GM19372 (cell line): Measurements from ENCODE around the gene AUTS2.
"Not testable (repeated sequence)": the region's sequence is repeated elsewhere in the genome, so short reads cannot be mapped to it uniquely, and the experiment has no call there.

Source experiments
- ATAC-seq: cut with Tn5 transposase; IDR thresholded peaks from one replicate; pipeline ENCODE4 v1.9.1; 2021; ENCODE audit warnings: mild to moderate bottlenecking, low read depth, moderate library complexity; ENCODE audit not compliant: unreplicated experiment

The AUTS2 gene

GRCh38 chr7:70789481-70790214, 1191.4 kb downstream of the AUTS2 start:
- no peak for ATAC-seq

DNA sequence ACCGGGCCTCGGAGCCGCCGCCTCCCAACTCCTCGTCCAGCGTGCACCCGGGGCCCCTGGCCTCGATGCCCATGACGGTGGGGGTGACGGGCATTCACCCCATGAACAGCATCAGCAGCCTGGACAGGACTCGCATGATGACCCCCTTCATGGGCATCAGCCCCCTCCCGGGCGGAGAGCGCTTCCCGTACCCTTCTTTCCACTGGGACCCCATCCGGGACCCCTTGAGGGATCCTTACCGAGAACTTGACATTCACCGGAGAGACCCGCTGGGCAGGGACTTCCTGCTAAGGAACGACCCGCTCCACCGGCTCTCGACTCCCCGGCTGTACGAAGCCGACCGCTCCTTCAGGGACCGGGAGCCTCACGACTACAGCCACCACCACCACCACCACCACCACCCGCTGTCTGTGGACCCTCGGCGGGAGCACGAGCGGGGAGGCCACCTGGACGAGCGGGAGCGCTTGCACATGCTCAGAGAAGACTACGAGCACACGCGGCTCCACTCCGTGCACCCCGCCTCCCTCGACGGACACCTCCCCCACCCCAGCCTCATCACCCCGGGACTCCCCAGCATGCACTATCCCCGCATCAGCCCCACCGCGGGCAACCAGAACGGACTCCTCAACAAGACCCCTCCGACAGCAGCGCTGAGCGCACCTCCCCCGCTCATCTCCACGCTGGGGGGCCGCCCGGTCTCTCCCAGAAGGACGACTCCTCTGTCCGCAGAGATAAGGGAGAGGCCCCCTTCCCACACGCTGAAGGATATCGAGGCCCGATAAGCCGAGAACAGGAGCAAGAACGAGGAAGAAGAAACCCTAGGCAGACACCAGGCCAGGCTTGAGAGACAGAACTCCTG, 1192.2 kb downstream of the AUTS2 start:
- no peak for ATAC-seq

DNA sequence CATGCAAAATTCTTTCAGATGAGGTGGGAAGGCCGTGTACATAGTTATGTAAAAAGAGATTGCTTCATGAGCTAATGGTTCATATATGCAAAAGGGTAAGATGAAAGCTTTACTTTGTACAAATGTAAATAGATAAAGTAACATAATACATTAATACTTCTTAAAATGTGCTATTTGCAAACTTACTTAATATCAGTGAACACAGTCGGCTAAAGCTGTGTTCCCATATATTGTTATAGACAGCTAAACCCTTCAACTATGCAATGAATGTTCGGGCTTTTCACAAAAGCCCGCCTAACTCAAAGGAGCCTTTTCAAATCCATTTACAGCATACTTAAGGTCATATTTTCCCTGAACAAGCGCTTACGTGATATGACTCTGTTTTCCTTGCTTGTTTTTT, 1193.1 kb downstream of the AUTS2 start:
- ATAC-seq, result no peak

GRCh38 chr7:70793060-70793459, 1194.8 kb downstream of the AUTS2 start:
- ATAC-seq, result no peak

GRCh38 chr7:70793821-70794220, 1195.5 kb downstream of the AUTS2 start:
- no peak for ATAC-seq

GRCh38 chr7:70794962-70795361, 1196.7 kb downstream of the AUTS2 start:
- no peak for ATAC-seq

GRCh38 chr7:70795948-70796347, 1197.7 kb downstream of the AUTS2 start:
- ATAC-seq, result no peak

- no peak for ATAC-seq
Observed at GRCh38 chr7:70797109-70797514, 1198.8 kb downstream of the AUTS2 start.

DNA sequence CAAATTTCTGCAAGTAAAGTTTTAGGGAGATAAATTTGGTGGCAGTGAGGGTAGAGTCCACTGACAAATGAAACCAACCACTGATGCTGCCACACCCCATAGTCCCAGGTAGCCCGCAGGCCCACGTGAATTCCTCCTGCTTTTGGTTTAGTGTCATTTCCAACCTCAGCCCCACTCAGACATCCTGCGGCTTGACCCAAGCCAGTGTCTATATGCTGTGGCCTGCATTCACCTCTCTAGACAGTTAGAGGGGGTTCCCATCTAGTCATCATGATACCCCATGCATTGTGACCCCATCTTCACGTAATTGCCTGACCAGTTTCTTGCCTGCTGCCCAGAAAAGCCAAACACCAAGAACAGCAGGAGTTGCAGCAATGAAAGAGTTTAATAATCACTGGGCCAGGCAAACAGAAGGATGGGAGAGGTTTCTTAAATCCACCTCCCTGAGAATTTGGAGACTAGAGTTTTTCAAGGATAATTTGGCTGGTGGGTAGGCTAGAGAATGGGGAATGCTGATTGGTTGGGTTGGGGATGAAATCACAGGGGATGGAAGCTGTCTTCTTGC, 1201.6 kb downstream of the AUTS2 start:
- no peak for ATAC-seq

DNA sequence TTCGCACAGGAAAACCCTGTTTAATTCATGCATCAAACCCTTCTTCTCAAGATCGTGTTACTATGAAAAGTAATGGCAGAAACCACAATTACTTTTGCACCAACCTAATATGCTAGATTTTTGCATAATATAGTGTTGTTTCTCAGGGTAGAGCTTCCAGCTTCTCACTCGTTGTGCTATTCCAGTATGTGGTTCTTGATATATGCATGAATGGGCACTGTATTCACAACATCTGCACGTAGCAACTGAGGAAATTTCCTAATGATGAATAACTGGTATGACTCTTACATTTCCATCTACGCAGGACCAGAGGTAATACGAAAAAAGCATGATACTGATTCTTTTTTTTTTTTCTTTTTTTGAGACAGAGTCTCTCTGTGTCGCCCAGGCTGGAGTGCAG, 1207.1 kb downstream of the AUTS2 start:
- ATAC-seq, result no peak

GRCh38 chr7:70807650-70808049, 1209.4 kb downstream of the AUTS2 start:
- no peak for ATAC-seq

DNA sequence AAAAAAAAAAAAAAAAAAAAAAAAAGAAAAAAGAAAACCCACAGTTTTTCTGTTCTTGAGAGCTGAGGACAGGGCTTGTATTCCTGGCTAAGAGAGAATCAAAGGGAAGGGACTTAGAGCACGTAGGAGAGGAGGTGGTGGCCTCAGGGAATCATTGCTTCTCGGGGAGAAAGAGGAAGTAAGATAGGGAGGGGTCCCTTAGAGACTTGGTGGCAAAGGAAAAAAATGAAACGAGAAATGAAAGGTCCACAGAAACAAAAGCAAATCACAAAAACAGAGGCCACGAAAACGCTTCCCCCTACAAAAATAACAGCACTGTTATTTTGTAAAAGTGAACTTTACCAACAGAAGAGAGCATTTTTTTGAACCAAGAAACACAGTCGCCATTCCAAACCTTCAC, 1210.6 kb downstream of the AUTS2 start:
- no peak for ATAC-seq

DNA sequence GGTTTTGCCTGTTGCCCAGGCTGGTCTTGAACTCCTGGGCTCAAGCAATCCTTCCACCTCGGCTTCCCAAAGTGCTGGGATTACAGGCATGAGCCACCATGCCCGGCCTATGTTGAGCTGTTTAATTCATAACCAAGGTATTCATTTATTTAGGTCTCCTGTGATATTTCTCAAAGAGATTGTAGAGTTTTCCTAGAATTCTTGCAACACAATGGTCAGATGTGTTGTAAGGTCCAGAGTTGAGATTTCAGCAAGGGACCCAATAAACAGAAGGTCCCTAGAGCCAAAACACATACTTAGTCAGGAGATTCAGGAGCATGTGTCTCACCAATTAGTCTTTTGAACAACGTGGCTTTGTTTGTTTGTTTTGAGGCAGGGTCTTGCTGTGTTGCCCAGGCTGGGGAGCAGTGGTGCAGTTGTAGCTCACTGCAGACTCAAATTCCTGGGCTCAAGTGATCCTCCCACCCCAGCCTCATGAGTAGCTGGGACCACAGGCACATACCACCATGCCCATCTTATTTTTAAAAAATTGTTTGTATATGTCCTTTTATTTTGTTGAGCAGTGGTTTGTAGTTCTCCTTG, 1212.4 kb downstream of the AUTS2 start:
- ATAC-seq, result no peak

DNA sequence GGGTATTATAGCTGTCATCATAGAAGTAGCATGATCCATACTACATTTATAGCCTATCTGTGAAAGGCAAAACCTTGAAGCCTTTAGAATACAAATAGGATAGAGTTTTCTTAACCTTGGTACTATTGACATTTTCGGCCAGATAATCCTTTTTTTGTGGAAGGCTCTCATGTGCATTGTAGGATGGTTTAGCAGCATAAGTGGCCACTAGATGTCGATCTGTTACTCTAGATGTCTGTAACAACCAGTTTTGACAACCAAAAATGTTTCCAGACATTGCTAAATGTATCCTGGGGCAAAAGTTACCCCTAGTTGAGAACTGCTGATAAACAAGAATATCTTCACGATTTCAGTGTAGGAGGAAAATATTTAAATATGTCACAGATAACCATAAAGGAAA, 1214.2 kb downstream of the AUTS2 start:
- no peak for ATAC-seq

DNA sequence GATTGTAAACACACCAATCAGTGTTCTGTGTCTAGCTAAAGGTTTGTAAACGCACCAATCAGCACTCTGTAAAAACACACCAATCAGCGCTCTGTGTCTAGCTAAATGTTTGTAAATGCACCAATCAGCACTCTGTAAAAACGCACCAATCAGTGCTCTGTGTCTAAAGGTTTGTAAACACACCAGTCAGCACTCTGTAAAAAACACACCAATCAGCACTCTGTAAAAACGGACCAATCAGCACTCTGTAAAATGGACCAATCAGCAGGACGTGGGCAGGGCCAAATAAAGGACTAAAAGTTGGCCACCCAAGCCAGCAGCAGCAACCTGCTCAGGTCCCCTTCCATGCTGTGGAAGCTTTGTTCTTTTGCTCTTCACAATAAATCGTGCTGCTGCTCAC, 1224.2 kb downstream of the AUTS2 start:
- not testable (repeated sequence) for ATAC-seq

DNA sequence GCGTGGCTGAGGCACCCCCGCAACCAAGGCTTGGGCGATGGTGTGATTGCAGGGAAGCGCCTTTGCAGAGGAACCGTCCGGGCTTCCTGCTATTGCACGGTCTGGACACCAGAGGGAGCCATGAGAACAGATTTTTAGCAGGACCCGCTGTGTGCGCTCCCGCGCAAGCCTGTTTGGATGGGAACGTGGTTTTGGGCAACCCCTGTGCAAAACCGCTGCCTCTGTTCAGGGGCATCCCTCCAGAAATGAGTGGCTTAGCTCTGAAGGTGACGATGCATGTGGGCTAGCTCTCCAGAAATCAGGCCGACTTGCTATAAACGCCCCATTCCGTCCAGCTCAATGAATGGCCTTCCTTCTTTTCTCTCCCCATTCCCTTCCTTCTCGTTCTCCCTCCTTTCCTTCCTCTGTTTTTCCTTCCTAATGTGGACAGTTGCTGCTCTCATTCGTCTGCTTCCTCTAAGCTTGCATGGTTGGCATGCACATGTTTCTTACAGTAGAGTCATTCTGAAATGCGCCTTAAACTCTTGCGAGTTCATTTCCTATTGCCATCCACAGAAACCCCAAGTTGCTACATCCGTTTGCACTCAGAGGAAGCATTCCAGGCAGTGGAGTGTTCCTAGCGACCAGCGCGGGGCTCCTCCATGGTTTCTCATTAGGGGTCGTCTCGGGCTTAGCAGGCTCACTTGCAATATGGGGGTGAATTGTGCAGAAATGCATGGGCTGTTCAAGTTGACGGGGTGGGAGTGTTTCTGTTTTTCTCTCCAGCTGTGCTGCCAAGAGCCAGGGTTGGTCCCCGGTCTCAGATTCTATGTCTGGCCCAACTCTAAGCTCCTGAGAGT, 1231.2 kb downstream of the AUTS2 start:
- peak; percentile 79 for ATAC-seq

DNA sequence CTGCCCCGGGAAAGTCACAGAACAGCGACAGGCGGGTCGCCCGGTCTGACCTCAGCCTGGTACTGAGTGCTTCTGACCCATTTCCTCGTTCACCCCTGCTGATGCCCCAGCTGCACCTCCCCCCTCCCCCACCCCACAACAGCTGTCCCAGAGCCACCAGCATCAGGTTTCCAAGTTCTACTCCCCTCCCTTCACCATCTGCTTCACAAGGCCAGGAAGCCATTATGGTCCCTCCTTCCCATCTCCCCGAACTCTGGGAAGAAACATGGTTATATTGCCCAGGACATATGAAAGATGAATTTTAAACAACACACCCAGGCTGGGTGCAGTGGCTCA, 1231.8 kb downstream of the AUTS2 start:
- no peak for ATAC-seq

GRCh38 chr7:70830426-70830825, 1232.2 kb downstream of the AUTS2 start:
- ATAC-seq, result no peak

- no peak for ATAC-seq
Observed at GRCh38 chr7:70833726-70834125, 1235.5 kb downstream of the AUTS2 start.

GRCh38 chr7:70834424-70834823, 1236.1 kb downstream of the AUTS2 start:
- no peak for ATAC-seq
